Mesendoderm (in vitro differentiated cells): Measurements from ENCODE around the gene RBCK1.

Source experiments
- DNase-seq: peaks from one replicate; pipeline ENCODE4 v3.0.0; 2013
- H2AK5ac ChIP-seq: 2 replicates; pipeline ENCODE4 v1.6.1; 2013; ENCODE audit warnings: low read length, inconsistent platforms
- H2BK120ac ChIP-seq: 2 replicates; pipeline ENCODE4 v1.6.1; 2013; ENCODE audit warnings: low read depth, mild to moderate bottlenecking, low read length, moderate library complexity, mixed read lengths
- H2BK15ac ChIP-seq: replicated peaks from 2 replicates; pipeline ENCODE4 v1.6.1; 2013; ENCODE audit warnings: low read depth, mild to moderate bottlenecking, moderate library complexity
- H2BK5ac ChIP-seq: 2 replicates; pipeline ENCODE4 v1.6.1; 2013; ENCODE audit warnings: low read length, inconsistent platforms
- H3K18ac ChIP-seq: 2 replicates; pipeline ENCODE4 v1.6.1; 2013; ENCODE audit warnings: mild to moderate bottlenecking, low read length, mixed read lengths
- H3K23ac ChIP-seq: one replicate; pipeline ENCODE4 v1.6.1; 2013; ENCODE audit warnings: low read length
- H3K27ac ChIP-seq: 2 replicates; pipeline ENCODE4 v1.5.1; 2013; ENCODE audit warnings: low read depth, mild to moderate bottlenecking, inconsistent platforms, low read length, moderate library complexity
- H3K27me3 ChIP-seq: 2 replicates; pipeline ENCODE4 v1.6.1; 2013; ENCODE audit warnings: low read length, control low read depth, mild to moderate bottlenecking, inconsistent platforms; ENCODE audit not compliant: insufficient read depth, poor library complexity
- H3K36me3 ChIP-seq: 2 replicates; pipeline ENCODE4 v1.6.1; 2013; ENCODE audit warnings: low read length, inconsistent platforms; ENCODE audit not compliant: control insufficient read depth, insufficient read depth
- H3K4ac ChIP-seq: one replicate; pipeline ENCODE4 v1.6.1; 2013; ENCODE audit warnings: low read depth, mild to moderate bottlenecking, low read length, moderate library complexity
- H3K4me1 ChIP-seq: 2 replicates; pipeline ENCODE4 v1.6.1; 2013; ENCODE audit warnings: low read depth, low read length, inconsistent platforms; ENCODE audit not compliant: control insufficient read depth
- H3K4me2 ChIP-seq: 2 replicates; pipeline ENCODE4 v1.6.1; 2013; ENCODE audit warnings: low read length
- H3K4me3 ChIP-seq: 2 replicates; pipeline ENCODE4 v1.5.1; 2013; ENCODE audit warnings: mild to moderate bottlenecking, low read length
- H3K56ac ChIP-seq: one replicate; pipeline ENCODE4 v1.6.1; 2013; ENCODE audit warnings: low read length
- H3K79me1 ChIP-seq: 2 replicates; pipeline ENCODE4 v1.6.1; 2013; ENCODE audit warnings: low read length, inconsistent platforms
- H3K79me2 ChIP-seq: 2 replicates; pipeline ENCODE4 v1.6.1; 2013; ENCODE audit warnings: mild to moderate bottlenecking, low read length; ENCODE audit not compliant: control insufficient read depth, insufficient read depth
- H3K9ac ChIP-seq: 2 replicates; pipeline ENCODE4 v1.6.1; 2013; ENCODE audit warnings: low read length, inconsistent platforms
- H4K5ac ChIP-seq: one replicate; pipeline ENCODE4 v1.6.1; 2013; ENCODE audit warnings: low read length
- H4K8ac ChIP-seq: one replicate; pipeline ENCODE4 v1.6.1; 2013; ENCODE audit warnings: low read depth, mild to moderate bottlenecking, control low read depth, low read length, moderate library complexity
- WGBS: extraction: QIAGEN DNeasy Blood & Tissue Kit; methylation state at CpG from one replicate; pipeline ENCODE4 v1.1.7; 2013; ENCODE audit warnings: low lambda C conversion rate, missing lambda C conversion rate; ENCODE audit not compliant: insufficient coverage; ENCODE audit errors: extremely low coverage; 5-methylcytosine and 5-hydroxymethylcytosine counted together

The RBCK1 gene

GRCh38 chr20:399182-399707, 8.9 kb upstream of the RBCK1 start:
- H2BK5ac ChIP-seq: no peak overlapping the region
- no peak overlapping the region for H3K27ac ChIP-seq

DNA sequence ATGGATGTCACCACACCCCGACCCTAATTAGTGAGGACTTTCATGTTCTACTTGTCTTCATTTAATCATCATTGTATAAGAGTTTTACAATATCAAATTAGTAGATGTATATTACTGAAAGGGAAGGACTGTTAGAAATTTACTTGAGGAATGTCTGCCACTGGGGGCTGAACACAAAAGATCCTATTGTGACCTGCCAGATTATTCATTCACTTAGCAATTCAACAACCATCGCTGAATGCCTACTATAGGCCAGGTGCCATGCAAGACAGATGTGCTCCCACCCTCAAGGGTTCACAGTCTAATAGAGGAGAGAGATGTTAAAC, 8.0 kb upstream of the RBCK1 start:
- Histone ChIP-seq H4K5ac (no peak overlapping the region), H2BK15ac (no peak overlapping the region), H4K8ac (no peak overlapping the region), H3K18ac (no peak overlapping the region), H3K79me1 (no peaks in the 10 kb centered on the region), H3K56ac (no peak overlapping the region), H3K9ac (no peak overlapping the region), H3K4ac (no peak overlapping the region), H3K79me2 (no peaks in the 10 kb centered on the region), H2AK5ac (no peak overlapping the region), H3K4me1 (no peaks in the 10 kb centered on the region), H3K23ac (no peak overlapping the region), H2BK5ac (no peak overlapping the region), H3K36me3 (no peaks in the 10 kb centered on the region), H3K27ac (no peak overlapping the region), H3K27me3 (no peaks in the 10 kb centered on the region), H3K4me2 (no peak overlapping the region), H2BK120ac (no peak overlapping the region), H3K4me3 (no peak overlapping the region)
- DNase-seq: no peak
- no CpG with 5 or more reads among the region's 2 CpGs for WGBS

More at GRCh38 chr20:399182-399707, 8.9 kb upstream of the RBCK1 start:
- no peak overlapping the region for H2BK15ac ChIP-seq
- H3K23ac ChIP-seq: no peak overlapping the region
- DNase-seq: no peak
- no peak overlapping the region for H3K18ac ChIP-seq
- no peaks in the 10 kb centered on the region for H3K79me2 ChIP-seq
- WGBS: no CpG with 5 or more reads among the region's 9 CpGs
- no peaks in the 10 kb centered on the region for H3K36me3 ChIP-seq
- no peak overlapping the region for H4K5ac ChIP-seq
- H3K56ac ChIP-seq: no peak overlapping the region
- no peak overlapping the region for H4K8ac ChIP-seq
- H3K4ac ChIP-seq: no peak overlapping the region
- no peak overlapping the region for H3K4me2 ChIP-seq
- no peaks in the 10 kb centered on the region for H3K27me3 ChIP-seq
- no peak overlapping the region for H2AK5ac ChIP-seq
- no peaks in the 10 kb centered on the region for H3K4me1 ChIP-seq
- no peak overlapping the region for H3K9ac ChIP-seq
- H2BK120ac ChIP-seq: no peak overlapping the region
- no peaks in the 10 kb centered on the region for H3K79me1 ChIP-seq
- H3K4me3 ChIP-seq: no peak overlapping the region

- Histone ChIP-seq H2AK5ac (no peak overlapping the region), H3K4me1 (no peaks in the 10 kb centered on the region), H3K79me1 (no peaks in the 10 kb centered on the region), H4K8ac (no peak overlapping the region), H3K56ac (no peak overlapping the region), H2BK15ac (no peak overlapping the region), H4K5ac (no peak overlapping the region), H2BK5ac (no peak overlapping the region), H3K18ac (no peak overlapping the region), H3K9ac (no peak overlapping the region), H3K23ac (no peak overlapping the region), H3K27ac (no peak overlapping the region), H3K36me3 (no peaks in the 10 kb centered on the region), H3K4ac (no peak overlapping the region), H3K4me2 (no peak overlapping the region), H2BK120ac (no peak overlapping the region), H3K4me3 (no peak overlapping the region), H3K27me3 (no peaks in the 10 kb centered on the region), H3K79me2 (no peaks in the 10 kb centered on the region)
- peak; percentile 19 for DNase-seq
- WGBS: no CpG with 5 or more reads among the region's 5 CpGs
These were observed 7.4 kb upstream of the RBCK1 start for GRCh38 chr20:400454-401275.

GRCh38 chr20:401682-402495, 6.2 kb upstream of the RBCK1 start:
- Histone ChIP-seq H3K18ac (no peak overlapping the region), H2BK120ac (no peak overlapping the region), H3K4me1 (no peaks in the 10 kb centered on the region), H3K9ac (no peak overlapping the region), H3K4me2 (no peak overlapping the region), H3K79me2 (no peaks in the 10 kb centered on the region), H4K5ac (no peak overlapping the region), H3K4ac (no peak overlapping the region), H3K4me3 (no peak overlapping the region), H4K8ac (no peak overlapping the region), H2BK15ac (no peak overlapping the region), H3K27ac (no peak overlapping the region), H3K36me3 (no peaks in the 10 kb centered on the region), H3K27me3 (no peaks in the 10 kb centered on the region), H3K56ac (no peak overlapping the region), H2AK5ac (no peak overlapping the region), H3K23ac (no peak overlapping the region), H3K79me1 (no peaks in the 10 kb centered on the region), H2BK5ac (no peak overlapping the region)
- DNase-seq: peak; percentile 42
- WGBS: no CpG with 5 or more reads among the region's 9 CpGs

GRCh38 chr20:402496-402885, 5.6 kb upstream of the RBCK1 start:
- Histone ChIP-seq H3K4me3 (no peak overlapping the region), H4K8ac (no peak overlapping the region), H3K4ac (no peak overlapping the region), H2BK5ac (no peak overlapping the region), H4K5ac (no peak overlapping the region), H3K27me3 (no peaks in the 10 kb centered on the region), H3K79me1 (no peaks in the 10 kb centered on the region), H3K18ac (no peak overlapping the region), H3K9ac (no peak overlapping the region), H3K79me2 (no peaks in the 10 kb centered on the region), H2BK15ac (no peak overlapping the region), H3K27ac (no peak overlapping the region), H3K4me1 (no peaks in the 10 kb centered on the region), H2AK5ac (no peak overlapping the region), H2BK120ac (no peak overlapping the region), H3K56ac (no peak overlapping the region), H3K36me3 (no peaks in the 10 kb centered on the region), H3K4me2 (no peak overlapping the region), H3K23ac (no peak overlapping the region)
- no peak for DNase-seq
- no CpG with 5 or more reads among the region's 2 CpGs for WGBS
